Loucy (cell line): ENCODE data around the gene REEP6.

Source experiments
- H2AFZ ChIP-seq: fragments of 200-600 bp; sonication (generic); 2 replicates; pipeline ENCODE4 v1.6.0; 2016; ENCODE audit warnings: antibody characterized with exemption, mild to moderate bottlenecking, low read length, moderate library complexity
- H3F3A ChIP-seq: fragments of 200-600 bp; 2 replicates; pipeline ENCODE4 v1.6.0; 2016; ENCODE audit warnings: antibody characterized with exemption, low read depth, mild to moderate bottlenecking
- H3K27me3 ChIP-seq: fragments of 200-600 bp; sonication (generic); 2 replicates; pipeline ENCODE4 v1.6.1; 2014; ENCODE audit warnings: low read length, mild to moderate bottlenecking; ENCODE audit not compliant: insufficient read depth, poor library complexity, severe bottlenecking
- H3K36me3 ChIP-seq: fragments of 200-600 bp; sonication (generic); 2 replicates; pipeline ENCODE4 v1.6.1; 2016; ENCODE audit warnings: low read length; ENCODE audit not compliant: insufficient read depth
- H3K4me1 ChIP-seq: fragments of 200-600 bp; sonication (generic); 2 replicates; pipeline ENCODE4 v1.5.1; 2014; ENCODE audit warnings: low read length, mild to moderate bottlenecking; ENCODE audit not compliant: insufficient read depth, poor library complexity, severe bottlenecking
- H3K4me2 ChIP-seq: fragments of 200-600 bp; sonication (generic); 2 replicates; pipeline ENCODE4 v1.6.0; 2014; ENCODE audit warnings: antibody characterized with exemption, low read length, low read depth, mild to moderate bottlenecking; ENCODE audit not compliant: poor library complexity, severe bottlenecking
- H3K4me3 ChIP-seq: fragments of 200-600 bp; sonication (generic); 2 replicates; pipeline ENCODE4 v1.5.1; 2014; ENCODE audit warnings: low read length, mild to moderate bottlenecking, mixed read lengths; ENCODE audit not compliant: poor library complexity, severe bottlenecking
- H3K79me2 ChIP-seq: fragments of 200-600 bp; sonication (generic); 2 replicates; pipeline ENCODE4 v1.6.1; 2014; ENCODE audit warnings: low read length; ENCODE audit not compliant: insufficient read depth
- H3K9ac ChIP-seq: fragments of 200-600 bp; sonication (generic); 2 replicates; pipeline ENCODE4 v1.6.0; 2014; ENCODE audit warnings: mild to moderate bottlenecking, low read depth, low read length, moderate library complexity; ENCODE audit not compliant: poor library complexity, severe bottlenecking
- H3K9me2 ChIP-seq: fragments of 200-600 bp; sonication (generic); replicated peaks from 2 replicates; pipeline ENCODE4 v1.6.1; 2016; ENCODE audit warnings: low read depth, low read length, mixed read lengths
- H3K9me3 ChIP-seq: fragments of 200-600 bp; sonication (generic); 2 replicates; pipeline ENCODE4 v1.6.1; 2014; ENCODE audit warnings: mild to moderate bottlenecking, antibody characterized with exemption, low read length, low read depth; ENCODE audit not compliant: insufficient read depth
- H4K20me1 ChIP-seq: fragments of 200-600 bp; sonication (generic); 2 replicates; pipeline ENCODE4 v1.6.0; 2014; ENCODE audit warnings: antibody characterized with exemption, low read length, mild to moderate bottlenecking; ENCODE audit not compliant: insufficient read depth, poor library complexity, severe bottlenecking
- EZH2phosphoT487 ChIP-seq: fragments of 200-600 bp; IDR thresholded peaks from 2 replicates; pipeline ENCODE4 v1.6.1; 2018; ENCODE audit warnings: antibody characterized with exemption, mild to moderate bottlenecking, moderate library complexity, borderline replicate concordance
- TF ChIP-seq, protein P1 (sequence below): fragments of 200-600 bp; sonication (generic); conservative IDR thresholded peaks from 2 replicates; pipeline ENCODE4 v1.5.1; 2014; ENCODE audit warnings: mild to moderate bottlenecking, antibody characterized with exemption, low read length

REEP6 gene

DNA sequence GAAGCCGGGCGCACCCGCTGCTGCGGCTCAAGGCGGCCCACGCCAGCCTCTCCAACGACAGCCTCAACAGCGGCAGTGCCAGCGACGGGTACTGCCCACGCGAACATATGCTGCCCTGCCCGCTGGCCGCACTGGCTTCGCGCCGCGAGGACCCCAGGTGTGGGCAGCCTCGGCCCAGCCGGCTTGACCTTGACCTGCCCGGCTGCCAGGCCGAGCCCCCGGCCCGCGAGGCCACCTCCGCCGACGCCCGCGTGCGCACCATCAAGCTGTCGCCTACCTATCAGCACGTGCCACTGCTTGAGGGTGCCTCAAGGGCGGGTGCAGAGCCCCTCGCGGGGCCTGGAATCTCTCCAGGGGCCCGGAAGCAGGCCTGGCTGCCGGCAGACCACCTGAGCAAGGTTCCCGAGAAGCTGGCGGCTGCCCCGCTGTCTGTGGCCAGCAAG lies 24.9 kb upstream of the REEP6 start:
- no peak overlapping the region for H3K4me2 ChIP-seq
- TF ChIP-seq, protein P1, sequence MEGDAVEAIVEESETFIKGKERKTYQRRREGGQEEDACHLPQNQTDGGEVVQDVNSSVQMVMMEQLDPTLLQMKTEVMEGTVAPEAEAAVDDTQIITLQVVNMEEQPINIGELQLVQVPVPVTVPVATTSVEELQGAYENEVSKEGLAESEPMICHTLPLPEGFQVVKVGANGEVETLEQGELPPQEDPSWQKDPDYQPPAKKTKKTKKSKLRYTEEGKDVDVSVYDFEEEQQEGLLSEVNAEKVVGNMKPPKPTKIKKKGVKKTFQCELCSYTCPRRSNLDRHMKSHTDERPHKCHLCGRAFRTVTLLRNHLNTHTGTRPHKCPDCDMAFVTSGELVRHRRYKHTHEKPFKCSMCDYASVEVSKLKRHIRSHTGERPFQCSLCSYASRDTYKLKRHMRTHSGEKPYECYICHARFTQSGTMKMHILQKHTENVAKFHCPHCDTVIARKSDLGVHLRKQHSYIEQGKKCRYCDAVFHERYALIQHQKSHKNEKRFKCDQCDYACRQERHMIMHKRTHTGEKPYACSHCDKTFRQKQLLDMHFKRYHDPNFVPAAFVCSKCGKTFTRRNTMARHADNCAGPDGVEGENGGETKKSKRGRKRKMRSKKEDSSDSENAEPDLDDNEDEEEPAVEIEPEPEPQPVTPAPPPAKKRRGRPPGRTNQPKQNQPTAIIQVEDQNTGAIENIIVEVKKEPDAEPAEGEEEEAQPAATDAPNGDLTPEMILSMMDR, result no peak
- no peak for TF ChIP-seq EZH2phosphoT487

DNA sequence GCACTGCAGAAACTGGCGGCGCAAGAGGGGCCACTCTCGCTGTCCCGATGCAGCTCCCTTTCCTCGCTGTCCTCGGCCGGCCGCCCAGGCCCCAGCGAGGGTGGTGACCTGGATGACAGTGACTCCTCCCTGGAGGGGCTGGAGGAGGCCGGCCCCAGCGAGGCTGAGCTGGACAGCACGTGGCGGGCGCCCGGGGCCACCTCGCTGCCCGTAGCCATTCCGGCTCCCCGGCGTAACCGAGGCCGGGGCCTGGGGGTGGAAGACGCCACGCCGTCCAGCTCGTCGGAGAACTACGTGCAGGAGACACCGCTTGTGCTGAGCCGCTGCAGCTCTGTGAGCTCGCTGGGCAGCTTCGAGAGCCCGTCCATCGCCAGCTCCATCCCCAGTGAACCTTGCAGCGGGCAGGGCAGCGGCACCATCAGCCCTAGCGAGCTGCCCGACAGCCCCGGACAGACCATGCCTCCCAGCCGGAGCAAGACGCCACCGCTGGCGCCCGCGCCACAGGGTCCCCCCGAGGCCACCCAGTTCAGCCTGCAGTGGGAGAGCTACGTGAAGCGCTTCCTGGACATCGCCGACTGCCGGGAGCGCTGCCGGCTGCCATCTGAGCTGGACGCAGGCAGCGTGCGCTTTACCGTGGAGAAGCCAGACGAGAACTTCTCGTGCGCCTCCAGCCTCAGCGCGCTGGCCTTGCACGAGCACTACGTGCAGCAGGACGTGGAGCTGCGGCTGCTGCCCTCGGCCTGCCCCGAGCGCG lies 24.3 kb upstream of the REEP6 start:
- no peak overlapping the region for H3K4me3 ChIP-seq
- no peaks in the 10 kb centered on the region for H3F3A ChIP-seq
- no peaks in the 10 kb centered on the region for H3K79me2 ChIP-seq
- H3K9ac ChIP-seq, result no peak overlapping the region
- TF ChIP-seq, protein P1, result no peak
- no peak for TF ChIP-seq EZH2phosphoT487
- H3K27me3 ChIP-seq, result no peaks in the 10 kb centered on the region
- no peak overlapping the region for H3K4me2 ChIP-seq
- H3K4me1 ChIP-seq, result no peaks in the 10 kb centered on the region
- no peaks in the 10 kb centered on the region for H3K9me2 ChIP-seq
- H3K9me3 ChIP-seq, result no peaks in the 10 kb centered on the region
- H4K20me1 ChIP-seq, result peaks cover 13% of the 10 kb centered on the region
- no peak overlapping the region for H2AFZ ChIP-seq
- no peaks in the 10 kb centered on the region for H3K36me3 ChIP-seq

More for the DNA sequence above, 24.9 kb upstream of the REEP6 start:
- Histone ChIP-seq H3K9ac (no peak overlapping the region), H3F3A (no peaks in the 10 kb centered on the region), H3K36me3 (no peaks in the 10 kb centered on the region), H3K9me2 (no peaks in the 10 kb centered on the region), H3K79me2 (no peaks in the 10 kb centered on the region), H3K9me3 (no peaks in the 10 kb centered on the region), H2AFZ (no peak overlapping the region), H3K4me1 (no peaks in the 10 kb centered on the region), H3K4me3 (no peak overlapping the region), H4K20me1 (peaks cover 7% of the 10 kb centered on the region), H3K27me3 (no peaks in the 10 kb centered on the region)

DNA sequence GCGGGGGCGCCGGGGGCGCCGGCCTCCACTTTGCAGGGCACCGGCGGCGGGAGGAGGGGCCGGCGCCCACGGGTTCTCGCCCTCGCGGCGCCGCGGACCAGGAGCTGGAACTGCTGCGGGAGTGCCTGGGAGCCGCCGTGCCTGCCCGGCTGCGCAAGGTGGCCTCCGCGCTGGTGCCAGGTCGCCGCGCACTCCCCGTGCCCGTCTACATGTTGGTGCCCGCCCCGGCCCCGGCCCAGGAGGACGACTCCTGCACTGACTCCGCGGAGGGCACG lies 23.8 kb upstream of the REEP6 start:
- no peaks in the 10 kb centered on the region for H3K4me1 ChIP-seq
- no peak overlapping the region for H2AFZ ChIP-seq
- no peaks in the 10 kb centered on the region for H3K79me2 ChIP-seq
- H4K20me1 ChIP-seq, result peaks cover 14% of the 10 kb centered on the region
- H3K27me3 ChIP-seq, result no peaks in the 10 kb centered on the region
- no peaks in the 10 kb centered on the region for H3K9me2 ChIP-seq
- H3K9ac ChIP-seq, result no peak overlapping the region
- H3K4me3 ChIP-seq, result no peak overlapping the region
- TF ChIP-seq EZH2phosphoT487, result no peak
- TF ChIP-seq, protein P1, result no peak
- no peaks in the 10 kb centered on the region for H3K36me3 ChIP-seq
- no peaks in the 10 kb centered on the region for H3F3A ChIP-seq
- no peak overlapping the region for H3K4me2 ChIP-seq
- H3K9me3 ChIP-seq, result no peaks in the 10 kb centered on the region
